GM12892 (cell line): ENCODE results near the gene CCR2.

Source experiments
- POLR2A ChIP-seq: IDR thresholded peaks from 2 replicates; pipeline ENCODE4 v1.6.1; 2011; ENCODE audit warnings: low read depth, low read length, control low read depth
- POLR2AphosphoS5 ChIP-seq: IDR thresholded peaks from 2 replicates; pipeline ENCODE4 v1.6.1; 2011; ENCODE audit warnings: low read depth, low read length, control low read depth

DNA sequence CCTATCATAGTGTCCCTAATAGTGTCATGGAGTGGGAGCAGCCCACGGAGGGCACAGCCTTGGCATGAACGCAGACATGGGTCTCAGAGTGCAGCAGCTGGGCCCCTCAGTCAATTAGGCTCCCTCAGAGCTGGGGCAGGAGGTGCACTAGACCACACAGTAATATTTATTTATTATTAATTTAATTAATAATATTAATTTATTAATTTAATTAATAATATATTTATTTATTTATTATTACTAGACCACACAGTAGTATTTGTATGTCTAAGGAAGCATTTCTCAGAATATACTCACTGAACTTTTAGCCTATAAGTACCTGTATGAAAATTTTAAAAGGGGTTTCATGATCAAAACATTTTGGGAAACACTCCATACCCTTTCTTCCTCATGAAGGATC, 47.7 kb downstream of the CCR2 start:
- no peak for TF ChIP-seq POLR2A
- TF ChIP-seq POLR2AphosphoS5 = no peak
